Hepatocyte (in vitro differentiated cells): Measurements from ENCODE around the gene MAP1LC3A.

ENCODE experiments used
- CTCF ChIP-seq: fragments of 200-600 bp; sonication (generic); IDR thresholded peaks from 2 replicates; pipeline ENCODE4 v1.5.1; 2016; ENCODE audit warnings: antibody characterized with exemption, mild to moderate bottlenecking; ENCODE audit not compliant: poor library complexity
- EZH2 ChIP-seq: fragments of 200-600 bp; sonication (generic); IDR thresholded peaks from 2 replicates; pipeline ENCODE4 v1.6.1; 2016; ENCODE audit warnings: antibody characterized with exemption, mild to moderate bottlenecking, borderline replicate concordance
- EZH2phosphoT487 ChIP-seq: fragments of 200-600 bp; sonication (generic); IDR thresholded peaks from one replicate; pipeline ENCODE4 v1.6.1; 2018; ENCODE audit warnings: antibody characterized with exemption, mild to moderate bottlenecking, low read depth, moderate library complexity; ENCODE audit not compliant: unreplicated experiment, severe bottlenecking

DNA sequence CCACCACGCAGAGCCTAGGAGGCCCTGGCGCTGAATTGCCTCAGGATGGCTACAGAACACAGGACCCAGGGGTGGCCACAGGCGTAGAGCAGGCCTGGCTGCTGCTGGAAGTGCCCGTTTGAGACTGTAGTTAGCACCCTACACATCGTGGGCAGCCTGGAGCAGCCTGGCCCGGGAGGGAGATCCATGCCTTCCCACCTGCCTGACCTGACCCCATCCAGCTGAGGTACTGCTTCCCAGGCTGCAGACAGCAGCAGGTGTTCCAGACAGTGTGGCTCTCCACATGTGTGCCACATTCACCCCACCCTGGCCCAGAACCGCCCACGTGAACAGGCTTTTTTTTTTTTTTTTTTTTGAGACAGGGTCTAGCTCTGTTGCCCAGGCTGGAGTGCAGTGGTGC lies 20.9 kb upstream of the MAP1LC3A start:
- no peak for TF ChIP-seq CTCF
- no peak for TF ChIP-seq EZH2phosphoT487
- no peak for TF ChIP-seq EZH2
